ENCODE results near the gene KLLN.
"Not testable (repeated sequence)": the region's sequence is repeated elsewhere in the genome, so short reads cannot be mapped to it uniquely, and the experiment has no call there.

The KLLN gene, protein sequence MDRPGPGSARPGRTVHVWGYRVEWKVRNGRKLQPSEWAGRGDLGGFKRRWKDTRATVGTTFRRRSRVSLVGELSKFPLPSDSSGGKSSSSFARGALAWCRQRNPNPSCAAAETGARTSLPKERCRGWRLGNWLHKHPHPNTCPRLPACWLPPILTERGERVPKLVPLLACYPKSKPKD

DNA sequence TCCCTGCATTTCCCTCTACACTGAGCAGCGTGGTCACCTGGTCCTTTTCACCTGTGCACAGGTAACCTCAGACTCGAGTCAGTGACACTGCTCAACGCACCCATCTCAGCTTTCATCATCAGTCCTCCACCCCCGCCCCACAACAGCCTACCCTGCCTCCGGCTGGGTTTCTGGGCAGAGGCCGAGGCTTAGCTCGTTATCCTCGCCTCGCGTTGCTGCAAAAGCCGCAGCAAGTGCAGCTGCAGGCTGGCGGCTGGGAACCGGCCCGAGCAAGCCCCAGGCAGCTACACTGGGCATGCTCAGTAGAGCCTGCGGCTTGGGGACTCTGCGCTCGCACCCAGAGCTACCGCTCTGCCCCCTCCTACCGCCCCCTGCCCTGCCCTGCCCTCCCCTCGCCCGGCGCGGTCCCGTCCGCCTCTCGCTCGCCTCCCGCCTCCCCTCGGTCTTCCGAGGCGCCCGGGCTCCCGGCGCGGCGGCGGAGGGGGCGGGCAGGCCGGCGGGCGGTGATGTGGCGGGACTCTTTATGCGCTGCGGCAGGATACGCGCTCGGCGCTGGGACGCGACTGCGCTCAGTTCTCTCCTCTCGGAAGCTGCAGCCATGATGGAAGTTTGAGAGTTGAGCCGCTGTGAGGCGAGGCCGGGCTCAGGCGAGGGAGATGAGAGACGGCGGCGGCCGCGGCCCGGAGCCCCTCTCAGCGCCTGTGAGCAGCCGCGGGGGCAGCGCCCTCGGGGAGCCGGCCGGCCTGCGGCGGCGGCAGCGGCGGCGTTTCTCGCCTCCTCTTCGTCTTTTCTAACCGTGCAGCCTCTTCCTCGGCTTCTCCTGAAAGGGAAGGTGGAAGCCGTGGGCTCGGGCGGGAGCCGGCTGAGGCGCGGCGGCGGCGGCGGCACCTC lies at the start of gene KLLN, which contains the start of gene PTEN:
Gene KLLN, minus strand, starts transcription at position 481 of the 891 bp plus-strand sequence. CDS start 1,046 bp downstream, outside the sequence.
Gene PTEN, plus strand, starts transcription at position 573 of the 891 bp plus-strand sequence. CDS start 845 bp downstream, outside the sequence.
- peak; percentile 58 for DNase-seq

DNA sequence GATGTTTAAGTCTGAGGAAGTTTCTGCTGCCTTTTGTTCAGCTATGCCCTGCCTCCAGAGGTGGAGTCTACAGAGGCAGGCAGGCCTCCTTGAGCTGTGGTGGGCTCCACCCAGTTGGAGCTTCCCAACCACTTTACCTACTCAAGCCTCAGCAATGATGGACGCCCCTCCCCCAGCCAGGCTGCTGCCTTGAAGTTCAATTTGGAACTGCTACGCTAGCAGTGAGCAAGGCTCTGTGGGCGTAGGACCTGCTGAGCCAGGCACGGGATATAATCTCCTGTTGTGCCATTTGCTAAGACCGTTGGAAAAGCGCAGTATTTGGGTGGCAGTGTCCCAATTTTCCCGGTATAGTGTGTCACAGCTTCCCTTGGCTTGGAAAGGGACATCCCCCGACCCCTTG lies 40.1 kb upstream of the KLLN start:
- not testable (repeated sequence) for DNase-seq

DNA sequence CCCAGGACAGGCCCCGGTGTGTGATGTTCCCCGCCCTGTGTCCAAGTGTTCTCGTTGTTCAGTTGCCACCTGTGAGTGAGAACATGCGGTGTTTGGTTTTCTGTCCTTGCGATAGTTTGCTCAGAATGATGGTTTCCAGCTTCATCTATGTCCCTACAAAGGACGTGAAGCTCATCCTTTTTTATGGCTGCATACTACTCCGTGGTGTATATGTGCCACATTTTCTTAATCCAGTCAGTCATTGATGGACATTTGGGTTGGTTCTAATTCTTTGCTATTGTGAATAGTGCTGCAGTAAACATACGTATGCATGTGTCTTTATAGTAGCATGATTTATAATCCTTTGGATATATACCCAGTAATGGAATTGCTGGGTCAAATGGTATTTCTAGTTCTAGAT lies 34.6 kb upstream of the KLLN start:
- DNase-seq: not testable (repeated sequence)

DNA sequence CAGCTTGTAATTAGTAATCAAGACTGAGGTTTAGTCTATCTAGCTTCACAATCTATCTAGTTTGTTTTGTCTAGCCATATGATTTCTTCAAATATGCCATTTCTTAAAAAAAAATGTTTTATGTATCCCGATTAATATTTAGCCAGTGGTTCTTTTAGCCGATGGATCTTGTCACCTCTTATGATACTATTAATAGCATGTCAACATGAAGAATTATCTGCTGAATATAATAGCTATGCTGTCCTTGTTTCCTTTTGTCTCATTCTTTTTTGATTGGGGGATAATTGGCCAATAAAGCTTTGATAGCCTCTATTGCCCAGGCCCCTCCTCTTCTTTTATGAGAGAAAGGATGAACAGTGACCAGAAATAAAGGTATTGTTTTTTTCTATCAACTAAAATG lies 32.9 kb upstream of the KLLN start:
- DNase-seq: no peak

DNA sequence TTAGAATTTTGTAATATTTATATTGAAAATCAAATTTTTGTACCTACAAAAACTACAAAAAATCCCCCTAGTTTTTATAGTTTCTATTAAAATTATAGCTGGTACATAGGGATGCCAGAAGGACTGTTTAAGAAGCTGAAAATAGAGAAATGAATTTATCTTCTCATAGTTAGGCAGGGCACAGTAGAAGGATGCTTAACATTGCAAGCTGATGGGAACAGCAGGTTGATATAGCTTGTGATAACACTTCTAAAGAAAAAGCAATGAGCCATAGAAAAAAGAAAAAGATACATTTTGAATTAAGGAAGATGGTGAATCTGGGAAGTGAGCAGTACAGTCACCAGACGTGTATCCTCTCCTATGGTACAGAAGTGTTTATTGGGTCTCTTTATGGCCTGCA lies 32.1 kb upstream of the KLLN start:
- no peak for DNase-seq

DNA sequence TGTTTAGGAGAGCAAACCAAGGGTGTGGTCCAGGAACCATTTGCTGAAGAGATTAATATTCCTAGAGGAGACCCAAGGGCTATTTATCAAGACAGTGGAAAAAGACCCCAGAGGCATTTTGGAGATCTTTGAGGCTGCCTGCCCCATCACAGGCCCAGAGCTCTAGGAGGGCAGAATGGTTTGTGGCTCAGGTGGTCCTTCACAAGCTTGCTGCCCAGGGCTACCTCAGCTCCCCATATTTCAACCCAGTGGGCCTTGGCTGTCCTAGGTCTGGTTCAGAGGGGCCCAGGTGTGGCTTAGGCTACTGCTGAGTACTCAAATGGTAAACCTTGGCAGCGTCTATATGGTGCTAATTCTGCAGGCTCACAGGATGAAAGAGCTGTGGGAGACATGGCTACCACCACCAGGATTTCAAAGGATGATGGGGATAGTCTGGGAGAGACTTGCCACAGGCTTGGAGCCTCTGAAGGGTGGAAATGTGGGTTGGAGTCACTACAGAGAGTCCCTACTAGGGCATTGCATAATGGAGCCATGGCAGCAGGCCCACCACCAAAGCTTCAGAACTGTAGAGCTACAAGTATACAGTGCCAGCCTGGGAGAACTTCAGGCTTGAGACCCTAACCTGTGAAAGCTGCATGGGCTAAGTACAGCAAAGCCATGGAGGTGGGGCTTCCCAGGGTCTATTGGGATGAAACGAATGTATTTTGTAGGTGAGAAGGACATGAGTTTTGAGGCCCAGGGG lies 24.4 kb upstream of the KLLN start:
- no peak for DNase-seq

DNA sequence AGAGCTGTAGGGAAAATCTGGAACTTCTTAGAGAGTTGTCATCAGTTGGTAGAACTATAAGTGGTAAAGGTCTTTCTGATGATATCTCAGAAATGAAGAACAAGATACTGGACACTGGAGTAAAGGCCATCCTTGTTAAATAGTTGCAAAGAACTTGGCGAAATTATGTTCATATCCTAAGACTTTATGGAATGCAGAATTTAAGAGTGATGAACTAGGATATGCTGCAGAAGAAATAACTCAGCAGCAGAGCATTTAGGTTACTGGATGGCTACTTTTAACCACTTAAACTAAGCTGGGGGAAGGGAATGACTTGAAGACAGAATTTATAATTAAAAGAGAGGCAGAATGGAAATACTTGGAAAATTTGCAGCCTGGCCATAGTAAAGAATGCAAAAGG lies 23.8 kb upstream of the KLLN start:
- DNase-seq: no peak

DNA sequence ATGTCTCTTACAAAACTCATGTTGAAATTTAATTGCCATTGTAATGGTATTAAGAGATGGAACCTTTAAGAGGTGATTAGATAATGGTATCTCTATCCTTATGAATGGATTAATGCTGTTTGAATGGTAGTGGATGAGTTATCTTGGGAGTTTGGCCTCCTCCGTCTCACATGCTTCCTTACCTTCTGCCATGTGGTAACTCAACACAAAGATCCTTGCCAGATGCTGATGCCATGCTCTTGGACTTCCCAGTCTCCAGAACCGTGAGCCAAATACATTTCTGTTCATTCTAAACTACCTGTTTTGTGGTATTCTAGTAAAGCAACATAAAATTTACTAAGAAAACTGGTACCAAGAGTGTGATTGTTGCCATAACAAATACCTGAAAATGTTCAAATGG lies 23.3 kb upstream of the KLLN start:
- DNase-seq: no peak

DNA sequence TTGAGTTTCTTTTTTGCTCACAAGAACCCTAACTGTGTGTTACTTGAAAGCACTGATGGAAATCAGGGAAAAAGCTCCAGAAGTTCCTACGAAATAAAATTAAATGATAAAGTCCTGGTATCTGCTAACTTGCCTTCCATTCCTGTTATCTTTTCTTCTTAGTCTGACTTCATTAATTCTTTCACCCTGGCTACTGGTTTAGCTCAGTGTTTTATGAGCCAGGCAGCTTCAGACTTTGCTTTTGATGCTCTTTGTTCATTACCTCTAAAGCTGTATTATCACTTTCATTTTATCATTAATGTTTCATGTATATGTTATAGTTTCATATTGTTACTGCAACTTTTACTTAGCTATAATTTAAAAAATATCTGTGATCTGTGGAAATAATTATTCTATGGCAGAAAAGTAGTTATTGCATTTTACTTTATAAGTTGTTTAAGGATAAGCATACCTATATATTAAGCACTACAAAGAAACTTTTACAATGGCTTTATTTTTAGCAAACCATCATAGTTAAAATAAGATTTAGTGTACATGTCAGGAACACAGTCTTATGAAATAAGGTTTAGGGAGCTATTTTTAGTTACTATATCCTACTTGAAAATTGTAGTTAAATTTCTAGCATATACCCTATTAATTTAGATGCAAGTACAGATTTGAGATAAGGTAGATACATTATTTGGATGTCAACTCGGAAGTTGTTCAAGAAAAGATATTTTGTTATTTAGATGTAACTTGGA lies 19.4 kb upstream of the KLLN start:
- no peak for DNase-seq

DNA sequence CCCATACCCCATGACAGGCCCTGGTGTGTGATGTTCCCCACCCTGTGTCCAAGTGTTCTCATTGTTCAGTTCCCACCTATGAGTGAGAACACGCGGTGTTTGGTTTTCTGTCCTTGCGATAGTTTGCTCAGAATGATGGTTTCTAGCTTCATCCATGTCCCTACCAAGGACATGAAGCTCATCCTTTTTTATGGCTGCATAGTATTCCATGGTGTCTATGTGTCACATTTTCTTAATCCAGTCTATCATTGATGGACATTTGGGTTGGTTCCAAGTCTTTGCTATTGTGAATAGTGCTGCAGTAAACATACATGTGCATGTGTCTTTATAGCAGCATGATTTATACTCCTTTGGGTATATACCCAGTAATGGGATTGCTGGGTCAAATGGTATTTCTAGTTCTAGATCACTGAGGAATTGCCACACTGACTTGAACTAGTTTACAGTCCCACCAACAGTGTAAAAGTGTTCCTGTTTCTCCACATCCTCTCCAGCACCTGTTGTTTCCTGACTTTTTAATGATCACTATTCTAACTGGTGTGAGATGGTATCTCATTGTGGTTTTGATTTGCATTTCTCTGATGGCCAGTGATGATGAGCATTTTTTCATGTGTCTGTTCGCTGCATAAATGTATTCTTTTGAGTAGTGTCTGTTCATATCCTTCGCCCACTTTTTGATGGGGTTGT lies 18.2 kb upstream of the KLLN start:
- not testable (repeated sequence) for DNase-seq

DNA sequence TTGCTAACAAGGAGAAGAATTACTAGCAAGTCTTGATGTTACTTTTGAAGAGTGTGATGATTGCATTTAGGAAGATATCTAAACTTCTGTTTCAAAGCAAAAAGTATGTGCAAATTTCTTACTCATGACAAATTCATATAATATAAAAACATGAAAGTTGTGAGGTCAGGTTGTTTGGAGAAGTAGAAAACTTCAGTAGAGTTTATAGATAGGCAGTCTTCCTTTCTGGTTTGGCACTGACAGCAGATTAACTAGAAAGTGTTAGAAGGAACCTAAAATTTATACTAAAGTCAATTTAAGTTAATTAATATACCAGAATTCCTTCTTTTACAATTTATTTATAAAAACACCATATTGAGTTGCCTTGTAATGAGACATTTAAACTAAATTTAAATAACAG lies 17.0 kb upstream of the KLLN start:
- no peak for DNase-seq

DNA sequence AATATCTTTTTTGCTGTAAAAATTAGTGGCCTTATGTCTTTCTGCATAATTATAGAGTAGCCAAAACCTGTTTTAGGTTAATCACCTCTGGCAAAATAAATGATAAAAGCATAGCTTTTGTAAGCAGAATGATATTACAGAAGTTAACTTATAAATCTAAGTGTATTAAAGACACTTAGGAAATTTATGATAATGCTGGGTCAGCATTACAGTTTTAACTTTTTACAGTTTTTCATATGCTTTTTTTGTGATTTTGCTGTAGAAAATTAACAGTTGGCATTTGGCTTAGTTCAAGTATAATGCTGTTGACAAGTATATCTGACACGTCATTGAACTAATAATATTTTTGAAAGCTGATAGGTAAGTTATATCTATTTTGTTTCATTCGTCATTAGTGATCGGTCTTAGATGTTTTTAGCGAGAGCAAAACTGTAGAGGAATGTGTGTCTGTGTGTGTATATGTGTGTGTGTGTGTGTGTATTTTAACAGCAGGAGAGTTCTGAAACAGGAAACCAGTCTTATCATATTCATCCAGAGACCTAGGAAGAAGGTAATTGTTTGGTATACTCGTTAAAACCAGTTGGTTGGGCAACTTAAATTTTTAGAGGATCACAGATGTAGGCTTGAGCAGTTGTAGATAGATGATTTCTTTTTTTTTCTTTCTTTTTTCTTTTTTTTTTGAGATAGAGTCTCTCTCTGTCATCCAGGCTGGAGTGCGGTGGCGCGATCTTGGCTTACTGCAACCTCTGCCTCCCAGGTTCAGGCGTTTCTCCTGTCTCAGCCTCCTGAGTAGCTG lies 15.5 kb upstream of the KLLN start:
- no peak for DNase-seq

DNA sequence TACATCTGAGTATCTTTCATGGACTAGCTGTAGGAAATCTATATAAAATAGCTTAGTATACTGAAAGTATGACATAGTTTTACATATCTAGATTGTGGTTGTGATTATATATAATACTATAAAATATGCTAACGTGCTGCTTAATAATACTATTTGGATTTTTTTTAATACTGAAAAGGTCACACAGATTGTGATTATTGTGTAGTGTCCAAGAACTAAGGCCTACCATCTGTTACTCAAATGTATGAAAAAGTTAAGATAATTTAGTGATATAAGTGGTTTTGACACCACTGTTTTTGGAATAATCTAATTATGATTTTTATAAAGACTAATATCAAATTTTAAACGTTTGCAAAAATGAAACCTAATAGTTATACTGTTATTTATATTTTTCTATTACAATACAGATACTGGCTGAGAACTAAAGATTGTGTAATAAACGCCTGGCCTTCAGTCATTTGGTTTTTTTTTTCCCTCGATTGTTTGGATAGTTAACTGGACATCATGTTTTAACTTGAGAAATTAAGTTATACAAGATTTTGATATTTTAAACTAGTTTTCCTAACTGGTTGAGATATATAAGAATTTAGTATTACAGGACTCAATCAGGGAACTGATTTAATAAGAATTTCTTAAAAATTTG lies 12.7 kb upstream of the KLLN start:
- no peak for DNase-seq

DNA sequence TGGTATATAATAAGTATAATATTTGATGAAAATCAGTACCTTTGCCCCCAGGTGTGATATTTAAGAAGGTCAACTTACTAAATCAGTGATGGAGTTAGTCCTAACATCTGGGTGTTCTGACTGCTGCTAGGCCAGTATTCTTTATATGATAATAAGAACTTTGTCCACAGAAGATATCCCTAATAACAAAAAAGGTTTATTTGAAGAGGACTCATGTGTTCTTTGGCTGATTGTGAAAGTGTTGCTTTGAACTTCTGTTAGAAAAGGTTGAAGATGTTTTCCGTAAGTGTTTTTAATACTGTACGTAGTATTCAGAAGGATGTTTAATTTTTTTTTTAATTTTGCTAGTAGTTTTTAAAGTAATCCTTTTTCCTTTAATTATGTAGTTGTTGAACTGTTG lies 10.3 kb upstream of the KLLN start:
- DNase-seq: no peak

DNA sequence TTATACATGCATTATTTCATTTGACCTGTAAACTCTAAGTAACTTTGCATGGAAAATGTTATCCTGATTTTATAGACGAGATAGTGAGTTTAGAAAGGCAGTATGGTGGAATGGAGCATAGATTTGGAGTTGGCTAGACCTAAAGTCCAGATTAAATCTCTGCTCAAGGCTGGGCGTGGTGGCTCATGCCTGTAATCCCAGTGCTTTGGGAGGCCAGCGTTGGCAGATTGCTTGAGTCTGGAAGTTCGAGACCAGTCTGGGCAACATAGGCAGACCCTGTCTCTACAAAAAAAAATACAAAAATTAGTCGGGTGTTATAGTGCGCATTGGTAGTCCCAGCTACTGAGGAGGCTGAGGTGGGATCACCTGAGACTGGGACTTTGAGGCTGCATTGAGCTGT lies 9.5 kb upstream of the KLLN start:
- DNase-seq: no peak

DNA sequence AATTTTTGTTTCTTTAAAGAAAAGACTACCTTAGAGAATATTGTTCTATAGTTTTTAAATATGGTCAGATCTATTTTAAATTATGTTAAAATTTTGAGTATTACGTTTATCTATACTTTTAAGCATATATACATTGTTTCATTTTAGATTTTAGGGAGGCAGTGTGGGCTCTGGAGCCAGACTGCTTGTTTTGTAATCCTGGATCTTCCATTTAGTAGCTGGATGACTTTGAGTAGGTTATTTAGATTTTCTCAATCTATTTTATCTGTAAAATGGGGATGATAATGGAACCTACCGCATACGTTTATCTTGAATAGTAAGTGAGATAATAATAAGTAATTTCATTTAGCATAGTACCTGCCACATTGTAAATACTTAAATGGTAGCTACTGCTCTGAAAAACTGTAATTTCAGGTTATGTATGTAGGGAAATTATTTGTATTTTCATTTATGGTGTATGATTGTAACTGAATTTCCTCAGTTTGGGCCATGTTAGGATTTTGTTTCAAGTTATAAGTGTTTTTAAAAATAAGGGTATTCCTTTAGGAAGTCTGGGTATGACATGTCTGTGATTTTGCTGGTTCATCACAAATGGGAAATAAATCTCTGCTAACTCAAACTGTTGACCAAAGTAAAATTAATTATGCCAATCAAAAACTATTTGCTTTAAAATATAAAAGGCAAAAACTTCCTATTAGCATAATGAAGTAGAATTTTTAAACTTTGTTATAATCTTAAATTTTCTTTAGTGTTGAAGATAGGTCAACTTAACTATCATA lies 6.6 kb upstream of the KLLN start:
- DNase-seq: no peak

DNA sequence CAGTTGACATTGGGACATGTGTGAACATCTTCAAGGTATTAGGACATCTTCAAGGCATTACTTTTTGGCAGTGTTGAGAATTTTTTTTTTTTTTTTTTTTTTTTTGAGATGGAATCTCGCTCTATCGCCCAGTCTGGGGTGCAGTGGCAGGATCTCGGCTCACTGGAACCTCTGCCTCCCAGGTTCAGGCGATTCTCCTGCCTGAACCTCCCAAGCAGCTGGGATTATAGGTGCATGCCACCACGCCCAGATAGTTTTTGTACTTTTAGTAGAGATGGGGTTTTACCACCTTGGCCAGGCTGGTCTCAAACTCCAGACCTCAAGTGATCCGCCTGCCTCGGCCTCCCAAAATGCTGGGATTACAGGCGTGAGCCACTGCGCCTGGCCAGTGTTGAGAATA lies 5.8 kb upstream of the KLLN start:
- not testable (repeated sequence) for DNase-seq

DNA sequence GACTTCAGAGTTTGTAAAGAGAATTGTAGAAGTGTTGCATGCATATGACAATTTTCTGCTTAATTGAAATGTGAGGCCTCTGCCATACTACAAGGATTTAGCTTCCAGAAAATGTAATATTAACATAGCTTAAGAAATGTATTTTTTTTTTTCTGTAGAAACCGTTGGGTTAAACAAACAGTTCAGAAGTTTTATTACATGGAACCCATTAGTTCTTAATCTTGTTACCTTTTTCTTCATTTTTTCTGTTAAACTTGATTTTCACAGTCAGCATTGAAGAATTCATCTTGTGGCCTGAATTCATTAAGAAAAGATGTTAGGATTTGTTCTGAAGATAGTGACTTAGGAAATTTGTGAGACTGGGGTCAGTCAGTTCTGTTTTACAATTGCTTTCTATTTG lies 4.9 kb upstream of the KLLN start:
- DNase-seq: no peak

DNA sequence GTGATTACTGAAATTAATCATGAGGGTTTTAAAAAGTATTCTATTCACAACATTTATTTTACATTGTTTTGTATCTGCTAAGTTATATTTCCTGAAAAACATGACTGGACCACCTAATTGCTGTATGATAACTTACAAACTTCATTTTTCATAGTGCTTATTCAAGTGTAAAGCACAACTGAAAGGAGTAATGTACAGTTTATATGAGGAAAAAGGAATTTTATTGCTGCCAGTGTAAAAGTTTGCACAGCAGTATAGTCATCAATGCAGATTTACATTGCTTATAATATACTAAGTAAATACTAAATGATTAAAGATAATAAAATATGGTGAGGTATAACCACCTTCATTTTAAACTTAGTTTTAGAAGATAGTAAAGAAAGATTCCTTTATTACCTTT lies 4.1 kb upstream of the KLLN start:
- DNase-seq: no peak

DNA sequence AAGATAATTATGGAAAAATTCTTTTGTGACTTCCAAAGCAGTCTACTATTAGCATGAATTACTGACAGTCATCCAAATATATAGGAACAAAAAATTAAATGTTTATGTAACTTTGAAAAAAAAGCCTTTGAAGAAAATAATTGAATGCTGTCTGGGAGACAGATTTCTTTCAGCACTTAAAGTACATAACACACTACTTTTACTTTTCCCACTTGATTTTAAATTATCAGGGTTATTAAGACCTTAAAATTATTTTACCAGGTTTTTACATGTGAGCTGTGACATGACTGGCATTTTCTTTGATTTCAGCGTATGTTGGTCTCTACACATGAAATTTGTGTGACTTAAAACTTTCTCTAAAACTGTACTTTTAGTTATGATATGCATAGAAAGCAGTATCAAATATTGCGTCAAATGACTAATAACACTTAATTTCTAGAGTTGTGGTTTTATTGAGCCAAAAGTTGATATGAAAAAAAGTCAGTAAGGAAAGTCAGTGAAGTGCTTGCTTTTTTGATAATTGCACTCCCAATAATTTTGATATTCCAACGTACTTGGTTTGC lies 3.2 kb upstream of the KLLN start:
- no peak for DNase-seq

All from NCI-H1048 (cell line).